Right lobe of liver (tissue), 6 donors: ENCODE measurements around the gene ZBED3. TPM values are rescaled to one million over a fixed set of nuclear protein-coding genes. Genes with fewer than 3 reads are reported as not detected.

Experiments
- ATAC-seq, 4 donors: fragments of 200-7000 bp; cut with Tn5 transposase; one replicate each; pipeline ENCODE4 v1.9.1; 2020; ENCODE audit warnings: mild to moderate bottlenecking in 4 of 4, moderate library complexity in 4 of 4
- DNase-seq, 3 donors: peaks; one replicate each; pipeline ENCODE4 v3.0.0-alpha.2; 2020
- H3K27ac ChIP-seq, 3 donors: fragments of 200-600 bp; one replicate each; pipeline ENCODE4 v1.8.0; 2022
- H3K27me3 ChIP-seq, 2 donors: fragments of 200-600 bp; one replicate each; pipeline ENCODE4 v1.8.0; 2022
- H3K36me3 ChIP-seq, 4 donors: fragments of 200-600 bp; sonication (generic) in 1 of 4; one replicate each; pipeline versions ENCODE4 v1.5.1 to v1.8.0; 2017 to 2022; ENCODE audit warnings: control low read depth in 1 of 4
- H3K4me1 ChIP-seq, 4 donors: fragments of 200-600 bp; sonication (generic) in 1 of 4; one replicate each; pipeline versions ENCODE4 v1.5.1 to v1.8.0; 2017 to 2022; ENCODE audit warnings: control low read depth in 1 of 4
- H3K4me3 ChIP-seq, 3 donors: fragments of 200-600 bp; one replicate each; pipeline ENCODE4 v1.8.0; 2022
- H3K9me3 ChIP-seq, 4 donors: fragments of 200-600 bp; sonication (generic) in 1 of 4; one replicate each; pipeline versions ENCODE4 v1.5.1 to v1.8.0; 2017 to 2022; ENCODE audit warnings: control low read depth in 1 of 4
- POLR2A ChIP-seq: fragments of 450-650 bp; IDR thresholded peaks from one replicate; pipeline ENCODE4 v1.6.1; 2017; ENCODE audit warnings: antibody characterized with exemption, mild to moderate bottlenecking
- WGBS: methylation state at CpG from one replicate; pipeline ENCODE4 v1.1.6; 2018; ENCODE audit warnings: low coverage, low lambda C conversion rate; ENCODE audit not compliant: insufficient coverage; ENCODE audit errors: missing lambda C conversion rate; 5-methylcytosine and 5-hydroxymethylcytosine counted together
- intact Hi-C, 2 donors: fragments of 100-400 bp; cut with DNase I; formaldehyde crosslinking; loops; one replicate each; pipeline versions ENCODE4 v1.11.2 to v1.14.1; 2022
- total RNA-seq, 6 experiments: library from RNA; depleted of rRNA in 2 of 6; stranded (reverse); fragments of >200 nt in 2 of 6; fragmentation: NEBNext Ultra II Directional in 3 of 6; extraction: Animal tissue kit (Norgen Biotek cat#: 25700) in 3 of 6; gene quantifications; one replicate each; pipeline versions ENCODE4 v1.1.0 to v1.2.4, GENCODE V29; 2016 to 2023
- TF ChIP-seq, protein P1 (sequence below), 4 donors: fragments of 200-600 bp in 3 of 4; fragments of 450-650 bp in 1 of 4; IDR thresholded peaks; one replicate each; pipeline versions ENCODE4 v1.5.1 to v1.8.0; 2016 to 2022; ENCODE audit warnings: antibody characterized with exemption in 4 of 4, mild to moderate bottlenecking in 2 of 4
- donor health status: DM: no; HTN: yes; CAD: no.
- donor health status: DM: no; HTN: no; CAD: no.
- donor health status: DM: no; HTN: no; CAD: no.
- donor health status: DM: no; HTN: yes; CAD: no.
- donor health status: DM: no; HTN: yes; CAD: no.

ZBED3 gene
- total RNA-seq, 6 experiments from 2014 or later, result 3.6 to 29.4 (median 11.0) TPM

DNA sequence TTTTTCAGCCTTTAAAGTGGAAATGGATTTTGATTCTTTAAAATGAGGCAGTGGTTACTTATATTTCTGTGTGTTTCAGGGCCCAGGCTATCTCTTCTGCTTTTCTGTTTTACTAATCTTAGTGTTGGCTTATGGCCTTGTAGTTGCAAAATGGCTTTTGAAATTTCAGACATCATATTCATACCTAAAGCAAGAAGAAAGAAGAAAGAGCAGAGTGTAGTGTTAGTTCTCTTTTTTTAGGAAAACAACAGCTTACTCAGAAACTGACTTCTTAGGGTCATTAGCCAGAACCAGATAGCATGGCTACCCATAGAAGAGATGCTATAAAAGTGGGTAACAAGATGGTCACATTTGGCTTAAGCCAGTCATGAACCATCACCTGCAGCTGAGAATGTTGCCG is 20.9 kb downstream of the ZBED3 start:
- WGBS, result 75% methylated on average over 1 of the region's 1 CpG
- Histone ChIP-seq H3K27ac (no peak overlapping the region), H3K36me3 (peaks cover 0 to 17% (median 4%) of the 10 kb centered on the region in 4 donors)

DNA sequence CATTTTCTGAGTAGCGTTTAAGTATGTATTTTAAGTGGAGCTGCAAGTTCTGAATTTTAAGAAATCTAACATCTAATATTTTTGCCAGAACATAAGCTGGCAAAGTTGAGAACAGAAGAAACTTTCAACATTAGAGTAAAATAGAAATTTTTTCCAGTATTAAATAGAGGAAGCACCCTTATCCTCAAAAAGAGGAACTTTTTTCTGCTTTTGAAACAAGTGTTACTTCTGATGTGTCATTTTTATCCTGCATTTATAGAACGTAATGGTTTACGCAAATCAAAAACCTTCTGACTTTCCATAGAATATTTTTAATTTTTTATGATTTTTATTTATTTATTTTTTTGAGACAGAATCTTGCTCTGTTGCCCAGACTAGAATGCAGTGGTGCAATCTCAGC is 21.8 kb downstream of the ZBED3 start:
- Histone ChIP-seq H3K36me3 (peaks cover 0 to 25% (median 8%) of the 10 kb centered on the region in 4 donors), H3K27me3 (no peaks in the 10 kb centered on the region), H3K27ac (no peak overlapping the region), H3K9me3 (no peaks in the 10 kb centered on the region), H3K4me1 (no peaks in the 10 kb centered on the region), H3K4me3 (no peak overlapping the region)
- intact Hi-C loops, result no loop called here
- ATAC-seq (peak in 1 of 4 donors; percentile 18), DNase-seq (no peak)
- WGBS, result 63% methylated on average over 3 of the region's 3 CpGs
- no peak for TF ChIP-seq POLR2A
- TF ChIP-seq, protein P1, sequence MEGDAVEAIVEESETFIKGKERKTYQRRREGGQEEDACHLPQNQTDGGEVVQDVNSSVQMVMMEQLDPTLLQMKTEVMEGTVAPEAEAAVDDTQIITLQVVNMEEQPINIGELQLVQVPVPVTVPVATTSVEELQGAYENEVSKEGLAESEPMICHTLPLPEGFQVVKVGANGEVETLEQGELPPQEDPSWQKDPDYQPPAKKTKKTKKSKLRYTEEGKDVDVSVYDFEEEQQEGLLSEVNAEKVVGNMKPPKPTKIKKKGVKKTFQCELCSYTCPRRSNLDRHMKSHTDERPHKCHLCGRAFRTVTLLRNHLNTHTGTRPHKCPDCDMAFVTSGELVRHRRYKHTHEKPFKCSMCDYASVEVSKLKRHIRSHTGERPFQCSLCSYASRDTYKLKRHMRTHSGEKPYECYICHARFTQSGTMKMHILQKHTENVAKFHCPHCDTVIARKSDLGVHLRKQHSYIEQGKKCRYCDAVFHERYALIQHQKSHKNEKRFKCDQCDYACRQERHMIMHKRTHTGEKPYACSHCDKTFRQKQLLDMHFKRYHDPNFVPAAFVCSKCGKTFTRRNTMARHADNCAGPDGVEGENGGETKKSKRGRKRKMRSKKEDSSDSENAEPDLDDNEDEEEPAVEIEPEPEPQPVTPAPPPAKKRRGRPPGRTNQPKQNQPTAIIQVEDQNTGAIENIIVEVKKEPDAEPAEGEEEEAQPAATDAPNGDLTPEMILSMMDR (IDR thresholded peaks at IDR 0.05), result no peak

More for the DNA sequence above, 20.9 kb downstream of the ZBED3 start:
- Histone ChIP-seq H3K4me3 (no peak overlapping the region), H3K9me3 (no peaks in the 10 kb centered on the region), H3K4me1 (no peaks in the 10 kb centered on the region), H3K27me3 (no peaks in the 10 kb centered on the region)
- DNase-seq (no peak), ATAC-seq (no peak)
- TF ChIP-seq, protein P1 (IDR thresholded peaks at IDR 0.05), result no peak
- no peak for TF ChIP-seq POLR2A
- intact Hi-C loops, result no loop called here

DNA sequence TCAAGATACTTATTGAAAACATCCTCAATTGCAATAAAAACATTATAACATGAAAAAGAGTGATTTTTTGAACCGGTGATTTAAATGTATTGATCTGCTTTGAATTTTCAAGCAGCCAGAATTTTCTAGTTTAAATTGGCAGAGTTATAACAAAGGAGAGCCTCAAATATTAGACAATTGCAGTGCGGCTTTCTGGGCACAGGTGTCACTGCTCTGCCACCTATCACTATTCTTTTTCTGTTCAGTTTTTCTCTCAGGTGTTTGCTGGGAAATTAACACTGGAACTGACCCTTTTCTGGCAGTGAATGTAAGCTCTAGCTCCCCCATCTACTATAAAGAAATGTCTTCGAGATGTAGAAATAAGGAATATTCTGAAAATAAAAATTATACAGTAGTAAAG is 23.0 kb downstream of the ZBED3 start:
- intact Hi-C loops, result no loop called here
- Histone ChIP-seq H3K9me3 (no peaks in the 10 kb centered on the region), H3K27ac (no peak overlapping the region), H3K36me3 (peaks cover 0 to 36% (median 15%) of the 10 kb centered on the region in 4 donors), H3K27me3 (no peaks in the 10 kb centered on the region), H3K4me3 (no peak overlapping the region), H3K4me1 (no peaks in the 10 kb centered on the region)
- peak; percentile 72 to 76 (median 74) for ATAC-seq
- TF ChIP-seq, protein P1 (IDR thresholded peaks at IDR 0.05), result peak; percentile 41 to 47 (median 43)
- TF ChIP-seq POLR2A, result no peak
- DNase-seq, result no peak
- 41% methylated on average over 3 of the region's 3 CpGs for WGBS

DNA sequence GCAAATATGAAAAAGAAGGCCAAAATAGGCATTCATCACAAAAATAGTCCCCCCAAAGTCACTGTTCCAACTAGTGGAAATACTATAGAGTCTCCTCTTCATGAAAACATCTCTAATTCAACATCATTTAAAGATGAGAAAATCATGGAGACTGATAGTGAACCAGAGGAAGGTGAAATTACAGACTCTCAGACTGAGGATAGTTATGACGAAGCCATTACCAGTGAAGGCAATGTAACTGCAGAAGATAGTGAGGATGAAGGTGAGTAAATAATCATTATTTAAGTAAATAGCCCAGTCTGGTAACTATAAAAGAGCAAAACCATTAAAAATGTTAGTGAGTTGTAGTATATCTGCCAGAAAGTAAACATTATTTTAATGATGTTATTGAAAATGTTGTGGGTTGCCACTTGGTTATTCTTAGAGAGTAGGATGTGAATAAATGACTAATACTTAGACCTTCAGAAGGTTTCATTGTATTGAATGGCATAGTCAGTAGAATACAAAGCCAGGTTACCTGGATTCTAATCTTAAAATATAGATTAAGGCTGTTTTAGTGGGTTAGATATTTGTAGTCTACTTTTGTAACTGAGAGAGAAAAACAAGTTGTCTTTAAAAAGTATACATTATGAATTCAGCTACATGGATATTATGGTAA is 40.5 kb downstream of the ZBED3 start:
- TF ChIP-seq POLR2A, result no peak
- TF ChIP-seq, protein P1 (IDR thresholded peaks at IDR 0.05), result no peak
- Histone ChIP-seq H3K9me3 (no peaks in the 10 kb centered on the region), H3K4me3 (no peak overlapping the region), H3K36me3 (peaks cover 2 to 26% (median 9%) of the 10 kb centered on the region in 4 donors), H3K4me1 (no peaks in the 10 kb centered on the region), H3K27ac (no peak overlapping the region), H3K27me3 (no peaks in the 10 kb centered on the region)
- 91% methylated on average over 1 of the region's 1 CpG for WGBS
- no peak for ATAC-seq
- intact Hi-C loops, result no loop called here
- no peak for DNase-seq
